ENCODE results near the gene SLC34A3.

DNA sequence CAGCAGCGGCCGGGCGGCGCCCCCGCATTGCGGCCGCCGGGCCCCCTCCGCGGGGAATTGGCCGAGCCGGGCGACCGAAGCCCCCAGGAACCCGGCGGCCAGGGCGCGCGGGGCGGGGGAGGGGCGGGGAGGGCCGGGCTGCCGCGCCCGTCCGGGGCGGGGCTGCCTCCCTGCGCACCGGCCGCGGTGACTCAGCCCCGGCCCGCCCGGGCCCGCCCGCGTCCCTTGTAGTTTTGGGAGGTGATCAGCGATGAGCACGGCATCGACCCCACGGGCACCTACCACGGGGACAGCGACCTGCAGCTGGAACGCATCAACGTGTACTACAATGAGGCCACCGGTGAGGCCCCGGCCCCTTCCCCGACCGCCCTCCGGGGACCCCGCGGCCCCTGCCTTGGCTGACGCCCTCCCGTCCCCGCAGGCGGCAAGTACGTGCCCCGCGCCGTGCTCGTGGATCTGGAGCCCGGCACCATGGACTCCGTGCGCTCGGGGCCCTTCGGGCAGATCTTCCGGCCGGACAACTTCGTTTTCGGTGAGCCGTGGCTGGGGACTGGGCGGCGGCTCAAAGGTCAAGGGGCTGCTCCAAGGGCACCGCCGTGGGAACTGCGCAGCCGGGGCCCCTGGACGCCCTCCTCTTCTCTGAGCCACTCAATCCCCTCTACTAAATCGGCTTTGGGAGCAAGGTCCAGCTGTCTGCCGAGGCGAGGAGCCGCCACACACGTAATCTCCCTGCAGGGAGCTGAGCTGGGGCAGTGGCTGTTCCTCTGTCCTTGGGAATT is 11.0 kb downstream of the SLC34A3 start:
- TF ChIP-seq EP300 (IDR thresholded peaks at IDR 0.05; ENCODE audit: borderline replicate concordance in 1 of 2, low read depth in 2 of 2, low read length in 2 of 2) (no peak), GABPA (IDR thresholded peaks at IDR 0.05; ENCODE audit: borderline replicate concordance, insufficient read depth, low read length) (no peak), YY1 (IDR thresholded peaks at IDR 0.05; ENCODE audit: low read depth, low read length) (no peak), KDM5A (IDR thresholded peaks at IDR 0.05; ENCODE audit: low read length) (no peak), POLR2A (IDR thresholded peaks at IDR 0.05; ENCODE audit: control extremely low read depth in 1 of 2, low read depth in 2 of 2, low read length in 2 of 2) (no peak; a peak in 1 of 3 replicates), CTCF (IDR thresholded peaks at IDR 0.05; ENCODE audit: control extremely low read depth in 1 of 3, insufficient read depth in 1 of 3, low read depth in 1 of 3, low read length in 3 of 3) (no peak), EZH2 (IDR thresholded peaks at IDR 0.05; ENCODE audit: low read depth, low read length, severe bottlenecking) (no peak), MAX (IDR thresholded peaks at IDR 0.05) (no peak), CEBPB (IDR thresholded peaks at IDR 0.05; ENCODE audit: low read depth, low read length) (no peak), CHD2 (IDR thresholded peaks at IDR 0.05; ENCODE audit: low read length) (no peak), BACH1 (IDR thresholded peaks at IDR 0.05; ENCODE audit: low read length) (no peak), SRF (IDR thresholded peaks at IDR 0.05; ENCODE audit: low read depth, low read length) (no peak), TAF1 (IDR thresholded peaks at IDR 0.05; ENCODE audit: low read depth, low read length) (no peak), TBP (IDR thresholded peaks at IDR 0.05; ENCODE audit: low read depth, low read length) (no peak)

All from H1 (cell line).